PC-9 (cell line): ENCODE measurements around the gene LSM2.
A peak's percentile ranks its signal among the peaks of the same experiment; 100 is the strongest.

ENCODE experiments used
- CTCF ChIP-seq: fragments of 200-600 bp; sonication (generic); conservative IDR thresholded peaks from 2 replicates; pipeline ENCODE4 v1.6.1; 2017; ENCODE audit warnings: mixed run types, antibody characterized with exemption, mild to moderate bottlenecking, moderate library complexity
- EZH2 ChIP-seq: fragments of 200-600 bp; sonication (generic); IDR thresholded peaks from 2 replicates; pipeline ENCODE4 v1.8.0; 2017; ENCODE audit warnings: antibody characterized with exemption, low read depth

GRCh38 chr6:31806470-31807272 lies at the start of gene LSM2:
- peak; percentile 54 for TF ChIP-seq CTCF
- no peak for TF ChIP-seq EZH2
